Esophagus muscularis mucosa (tissue), 4 donors: Measurements from ENCODE around the gene ULK3. TPM values are rescaled to one million over a fixed set of nuclear protein-coding genes. Genes with fewer than 3 reads are reported as not detected.

Experiments
- DNase-seq: peaks from one replicate; pipeline ENCODE4 v3.0.0-alpha.2; 2017; ENCODE audit errors: extremely low spot score
- H3K27ac ChIP-seq, 4 donors: fragments of 200-600 bp; sonication (generic); replicated peaks in 1 of 4; 1 replicate in 3 of 4; 2 replicates in 1 of 4; pipeline ENCODE4 v1.5.1; 2016 to 2019; ENCODE audit warnings: mild to moderate bottlenecking in 1 of 4
- H3K27me3 ChIP-seq, 4 donors: fragments of 200-600 bp; sonication (generic); one replicate each; pipeline versions ENCODE4 v1.5.1 to v1.6.0; 2016 to 2019
- H3K36me3 ChIP-seq, 4 donors: fragments of 200-600 bp; sonication (generic); one replicate each; pipeline ENCODE4 v1.5.1; 2016 to 2019
- H3K4me1 ChIP-seq, 4 donors: fragments of 200-600 bp; sonication (generic); one replicate each; pipeline ENCODE4 v1.5.1; 2016 to 2019
- H3K4me3 ChIP-seq, 4 donors: fragments of 200-600 bp; sonication (generic); 1 replicate in 2 of 4; 2 replicates in 2 of 4; pipeline ENCODE4 v1.5.1; 2016 to 2019; ENCODE audit warnings: mild to moderate bottlenecking in 4 of 4, moderate library complexity in 1 of 4
- H3K9me3 ChIP-seq, 4 donors: fragments of 200-600 bp; sonication (generic); 1 replicate in 3 of 4; 2 replicates in 1 of 4; pipeline ENCODE4 v1.5.1; 2016 to 2019
- CTCF ChIP-seq, 3 experiments: fragments of 200-600 bp in 2 of 3; fragments of 450-650 bp in 1 of 3; sonication (generic) in 2 of 3; IDR thresholded peaks; one replicate each; pipeline ENCODE4 v1.5.1; 2017 to 2019; ENCODE audit warnings: antibody characterized with exemption in 3 of 3, mild to moderate bottlenecking in 2 of 3, moderate library complexity in 1 of 3
- EP300 ChIP-seq: sonication (generic); formaldehyde crosslinking; IDR thresholded peaks from one replicate; pipeline ENCODE4 v1.6.1; 2017; ENCODE audit warnings: antibody characterized with exemption
- POLR2A ChIP-seq: fragments of 450-650 bp; IDR thresholded peaks from one replicate; pipeline ENCODE4 v1.6.1; 2017; ENCODE audit warnings: antibody characterized with exemption, moderate library complexity, mild to moderate bottlenecking, low read depth
- POLR2AphosphoS5 ChIP-seq, 2 donors: sonication (generic); formaldehyde crosslinking; IDR thresholded peaks; one replicate each; pipeline ENCODE4 v1.6.1; 2017; ENCODE audit warnings: antibody characterized with exemption in 2 of 2
- WGBS: methylation state at CpG from one replicate; pipeline ENCODE4 v1.1.5; 2018; 5-methylcytosine and 5-hydroxymethylcytosine counted together
- intact Hi-C: fragments of 100-400 bp; cut with DNase I; formaldehyde crosslinking; loops from one replicate; pipeline ENCODE4 v1.15.1; 2023
- total RNA-seq, 4 donors: library from RNA; depleted of rRNA; stranded (reverse); fragments of >200 nt; gene quantifications; one replicate each; pipeline versions ENCODE4 v1.1.0 to v1.2.1, GENCODE V29; 2016

The ULK3 gene
- 10 to 100 TPM; 24.5 to 49.2 (median 35.4) TPM for total RNA-seq

GRCh38 chr15:74842581-74843444 lies at the start of gene ULK3:
Gene ULK3, minus strand, starts transcription at chr15:74843156. Its CDS starts 51 bp downstream, at chr15:74843105.
- intact Hi-C loops, result loop anchor here (1.0 kb wide), 1 partner anchor 58 kb away; no protein-coding TSS in a partner anchor
- H3K4me3 ChIP-seq, result peak within 1 kb of the TSS; percentile 82 to 99 (median 92)
- WGBS, result 0% methylated on average over 6 of the region's 84 CpGs
- peaks cover 8 to 71% (median 64%) of the 10 kb centered on the region in 4 donors for H3K36me3 ChIP-seq
- no peaks in the 10 kb centered on the region for H3K9me3 ChIP-seq
- peaks cover 23 to 53% (median 35%) of the 10 kb centered on the region in 4 donors for H3K4me1 ChIP-seq
- peak; percentile 96 for DNase-seq
- TF ChIP-seq POLR2AphosphoS5 (IDR thresholded peaks at IDR 0.05), result peak; percentile 72 to 85
- peak; percentile 62 to 89 (median 87) for TF ChIP-seq CTCF (IDR thresholded peaks at IDR 0.05)
- no peak for TF ChIP-seq EP300
- no peaks in the 10 kb centered on the region for H3K27me3 ChIP-seq
- peak within 1 kb of the TSS; percentile 74 to 90 (median 88) for H3K27ac ChIP-seq

- intact Hi-C loops, result no loop called here
- Histone ChIP-seq H3K9me3 (no peaks in the 10 kb centered on the region), H3K27ac (no peak overlapping the region), H3K27me3 (no peaks in the 10 kb centered on the region), H3K4me1 (peaks cover 17 to 24% (median 22%) of the 10 kb centered on the region in 4 donors), H3K36me3 (peaks cover 0 to 52% (median 26%) of the 10 kb centered on the region in 4 donors), H3K4me3 (no peak overlapping the region)
- 43% methylated on average over 1 of the region's 3 CpGs for WGBS
- DNase-seq, result no peak
- no peak for TF ChIP-seq EP300
Observed at GRCh38 chr15:74892313-74892712, 49.4 kb upstream of the ULK3 start.

GRCh38 chr15:74891469-74891868 lies 48.5 kb upstream of the ULK3 start:
- intact Hi-C loops, result no loop called here
- H3K27me3 ChIP-seq, result no peaks in the 10 kb centered on the region
- H3K9me3 ChIP-seq, result no peaks in the 10 kb centered on the region
- no peak for DNase-seq
- peaks cover 0 to 44% (median 24%) of the 10 kb centered on the region in 4 donors for H3K36me3 ChIP-seq
- TF ChIP-seq CTCF (IDR thresholded peaks at IDR 0.05) (no peak), POLR2AphosphoS5 (IDR thresholded peaks at IDR 0.05) (no peak), EP300 (no peak), POLR2A (no peak)
- no peak overlapping the region for H3K4me3 ChIP-seq
- 85% methylated on average over 3 of the region's 3 CpGs for WGBS
- H3K27ac ChIP-seq, result no peak overlapping the region
- H3K4me1 ChIP-seq, result peaks cover 14 to 24% (median 22%) of the 10 kb centered on the region in 4 donors

GRCh38 chr15:74890665-74890960 lies 47.7 kb upstream of the ULK3 start:
- Histone ChIP-seq H3K4me3 (peak overlapping the region; percentile 73 to 97 (median 84)), H3K36me3 (peaks cover 0 to 36% (median 21%) of the 10 kb centered on the region in 4 donors), H3K9me3 (no peaks in the 10 kb centered on the region), H3K4me1 (peaks cover 14 to 24% (median 22%) of the 10 kb centered on the region in 4 donors), H3K27me3 (no peaks in the 10 kb centered on the region), H3K27ac (peak overlapping the region; percentile 78 to 83 (median 80))
- intact Hi-C loops, result no loop called here
- DNase-seq, result no peak
- 0% methylated on average over 1 of the region's 1 CpG for WGBS
- TF ChIP-seq EP300, result no peak
- TF ChIP-seq POLR2AphosphoS5 (IDR thresholded peaks at IDR 0.05), result no peak
- no peak for TF ChIP-seq CTCF (IDR thresholded peaks at IDR 0.05)
- no peak for TF ChIP-seq POLR2A

- Histone ChIP-seq H3K9me3 (no peaks in the 10 kb centered on the region), H3K27ac (peak within 1 kb of the TSS; percentile 78 to 83 (median 80)), H3K4me1 (peaks cover 14 to 24% (median 22%) of the 10 kb centered on the region in 4 donors), H3K4me3 (peak within 1 kb of the TSS; percentile 73 to 97 (median 84)), H3K36me3 (peaks cover 0 to 31% (median 21%) of the 10 kb centered on the region in 4 donors), H3K27me3 (no peaks in the 10 kb centered on the region)
- intact Hi-C loops, result no loop called here
- peak; percentile 96 for DNase-seq
- WGBS, result 4% methylated on average over 24 of the region's 47 CpGs
- TF ChIP-seq CTCF (IDR thresholded peaks at IDR 0.05) (peak; percentile 16 to 47 (median 31)), POLR2AphosphoS5 (IDR thresholded peaks at IDR 0.05) (peak; percentile 79 to 88), POLR2A (no peak), EP300 (no peak)
Observed at GRCh38 chr15:74889883-74890664, 47.1 kb upstream of the ULK3 start, which contains the start of gene MPI. Gene MPI, plus strand, starts transcription at chr15:74890042. Its CDS starts 32 bp downstream, at chr15:74890074.
